Measurements from ENCODE around the gene NNT.
"Not testable (repeated sequence)": the region's sequence is repeated elsewhere in the genome, so short reads cannot be mapped to it uniquely, and the experiment has no call there.

NNT gene

GRCh38 chr5:43602461-43603343 lies at the start of gene NNT:
NNT (plus strand) TSS chr5:43603180; CDS start chr5:43609196, 6,016 bp downstream.
- peak in 57 of 58 donors; percentile 45 to 85 (median 71) for DNase-seq

GRCh38 chr5:43553381-43553780 lies 49.6 kb upstream of the NNT start:
- DNase-seq: no peak

- DNase-seq: no peak
Measured at GRCh38 chr5:43554497-43554896, 48.5 kb upstream of the NNT start.

- peak in 53 of 58 donors; percentile 1 to 71 (median 33) for DNase-seq
Measured at GRCh38 chr5:43555895-43556606, 46.9 kb upstream of the NNT start.

GRCh38 chr5:43556607-43556856 lies 46.4 kb upstream of the NNT start:
- not testable (repeated sequence) for DNase-seq

- DNase-seq: peak in 57 of 58 donors; percentile 17 to 90 (median 76)
Measured at GRCh38 chr5:43556857-43557542, 46.0 kb upstream of the NNT start, which contains the start of gene PAIP1. PAIP1 (minus strand) TSS chr5:43557077; CDS start chr5:43556846, 231 bp downstream.

GRCh38 chr5:43560128-43560527 lies 42.9 kb upstream of the NNT start:
- DNase-seq: no peak

GRCh38 chr5:43561356-43561755 lies 41.6 kb upstream of the NNT start:
- DNase-seq: no peak

GRCh38 chr5:43563321-43563720 lies 39.7 kb upstream of the NNT start:
- no peak for DNase-seq

- DNase-seq: no peak
Measured at GRCh38 chr5:43564289-43564850, 38.6 kb upstream of the NNT start.

GRCh38 chr5:43565043-43565442 lies 37.9 kb upstream of the NNT start:
- DNase-seq: no peak

GRCh38 chr5:43567967-43568366 lies 35.0 kb upstream of the NNT start:
- no peak for DNase-seq

- no peak for DNase-seq
Measured at GRCh38 chr5:43569236-43569746, 33.7 kb upstream of the NNT start.

GRCh38 chr5:43570450-43571158 lies 32.4 kb upstream of the NNT start:
- DNase-seq: no peak

GRCh38 chr5:43571237-43571636 lies 31.7 kb upstream of the NNT start:
- DNase-seq: no peak

GRCh38 chr5:43572357-43572756 lies 30.6 kb upstream of the NNT start:
- DNase-seq: no peak

GRCh38 chr5:43573058-43573457 lies 29.9 kb upstream of the NNT start:
- no peak for DNase-seq

GRCh38 chr5:43580402-43581210 lies 22.4 kb upstream of the NNT start:
- not testable (repeated sequence) for DNase-seq

- DNase-seq: no peak
Measured at GRCh38 chr5:43581398-43581797, 21.6 kb upstream of the NNT start.

All from anterior cingulate cortex (tissue), 58 donors.